UCSD-AML1 (cell line): ENCODE measurements around the gene CCT8L2.
"Not testable (repeated sequence)": the region's sequence is repeated elsewhere in the genome, so short reads cannot be mapped to it uniquely, and the experiment has no call there.

Source experiments
- DNase-seq: peaks from one replicate; lab custom pipeline; 2025; ENCODE audit not compliant: unreplicated experiment; lab: John Stamatoyannopoulos, UW

Gene CCT8L2

DNA sequence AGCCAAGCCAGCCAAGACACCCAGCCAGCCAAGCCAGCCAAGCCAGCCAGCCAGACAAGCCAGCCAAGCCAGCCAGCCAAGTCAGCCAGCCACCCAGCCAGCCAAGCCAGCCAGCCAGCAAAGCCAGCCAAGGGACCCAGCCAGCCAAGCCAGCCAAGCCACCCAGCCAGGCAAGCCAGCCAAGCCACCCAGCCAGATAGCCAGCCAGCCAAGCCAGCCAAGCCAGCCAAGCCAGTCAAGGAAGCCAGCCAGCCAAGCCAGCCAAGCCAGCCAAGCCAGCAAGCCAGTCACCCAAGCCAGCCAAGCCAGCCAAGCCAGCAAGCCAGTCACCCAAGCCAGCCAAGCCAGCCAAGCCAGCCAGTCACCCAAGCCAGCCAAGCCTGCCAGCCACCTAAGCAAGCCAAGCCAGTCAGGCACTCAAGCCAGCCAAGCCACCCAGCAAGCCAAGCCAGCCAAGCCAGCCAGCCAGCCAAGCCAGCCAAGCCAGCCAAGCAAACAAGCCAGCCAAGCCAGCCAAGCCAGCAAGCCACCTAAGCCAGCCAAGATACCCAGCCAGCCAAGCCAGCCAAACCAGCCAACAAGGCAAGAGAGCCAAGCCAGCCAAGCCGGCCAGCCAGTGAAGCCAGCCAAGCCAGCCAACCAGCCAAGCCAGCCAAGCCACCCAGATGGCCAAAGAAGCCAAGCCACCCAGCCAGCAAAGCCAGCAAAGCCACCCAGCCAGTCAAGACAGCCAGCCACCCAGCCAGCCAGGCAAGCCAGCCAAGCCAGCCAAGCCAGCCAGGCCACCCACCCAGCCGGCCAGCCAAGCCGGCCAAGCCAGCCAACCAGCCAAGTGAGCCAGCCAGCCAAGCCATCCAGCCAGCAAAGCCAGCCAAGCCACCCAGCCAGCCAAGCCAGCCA is 33.3 kb downstream of the CCT8L2 start:
- no peak for DNase-seq

DNA sequence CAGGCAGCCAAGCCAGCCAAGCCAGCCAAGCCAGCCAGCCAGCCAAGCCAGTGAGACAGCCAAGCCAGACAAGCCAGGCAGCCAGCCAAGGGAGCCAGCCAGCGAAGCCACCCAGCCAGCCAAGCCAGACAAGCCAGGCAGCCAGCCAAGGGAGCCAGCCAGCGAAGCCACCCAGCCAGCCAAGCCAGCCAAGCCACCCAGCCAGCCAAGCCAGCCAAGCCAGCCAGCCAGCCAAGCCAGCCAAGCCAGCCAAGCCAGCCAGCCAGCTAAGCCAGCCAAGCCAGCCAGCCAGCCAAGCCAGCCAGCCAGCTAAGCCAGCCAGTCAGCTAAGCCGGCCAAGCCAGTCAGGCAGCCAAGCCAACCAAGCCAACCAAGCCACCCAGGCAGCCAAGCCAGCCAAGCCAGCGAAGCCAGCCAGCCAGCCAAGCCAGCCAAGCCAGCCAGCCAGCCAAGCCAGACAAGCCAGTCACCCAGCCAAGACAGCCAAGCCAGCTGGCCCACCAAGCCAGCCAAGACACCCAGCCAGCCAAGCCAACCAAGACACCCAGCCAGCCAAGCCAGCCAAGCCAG is 34.1 kb downstream of the CCT8L2 start:
- DNase-seq = not testable (repeated sequence)

DNA sequence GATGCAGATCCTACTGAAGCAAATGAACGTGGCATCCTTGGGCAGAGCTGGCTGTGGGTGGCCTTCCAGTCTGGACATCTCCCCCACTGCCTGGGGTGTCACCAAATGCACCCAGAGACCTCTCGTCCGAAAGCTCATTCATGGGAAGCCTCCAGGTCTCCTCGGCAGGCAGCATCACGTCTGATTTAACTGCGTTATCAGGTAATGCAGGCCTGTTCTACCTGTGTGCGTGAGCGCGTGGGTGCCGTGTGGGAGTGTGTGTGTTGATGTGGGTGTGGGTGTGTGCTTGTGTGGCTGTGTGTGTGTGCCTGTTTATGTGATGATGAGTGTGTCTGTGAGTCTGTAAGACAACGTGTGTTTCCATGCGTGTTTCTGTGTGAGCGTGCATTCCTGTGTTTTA is 35.1 kb downstream of the CCT8L2 start:
- not testable (repeated sequence) for DNase-seq

DNA sequence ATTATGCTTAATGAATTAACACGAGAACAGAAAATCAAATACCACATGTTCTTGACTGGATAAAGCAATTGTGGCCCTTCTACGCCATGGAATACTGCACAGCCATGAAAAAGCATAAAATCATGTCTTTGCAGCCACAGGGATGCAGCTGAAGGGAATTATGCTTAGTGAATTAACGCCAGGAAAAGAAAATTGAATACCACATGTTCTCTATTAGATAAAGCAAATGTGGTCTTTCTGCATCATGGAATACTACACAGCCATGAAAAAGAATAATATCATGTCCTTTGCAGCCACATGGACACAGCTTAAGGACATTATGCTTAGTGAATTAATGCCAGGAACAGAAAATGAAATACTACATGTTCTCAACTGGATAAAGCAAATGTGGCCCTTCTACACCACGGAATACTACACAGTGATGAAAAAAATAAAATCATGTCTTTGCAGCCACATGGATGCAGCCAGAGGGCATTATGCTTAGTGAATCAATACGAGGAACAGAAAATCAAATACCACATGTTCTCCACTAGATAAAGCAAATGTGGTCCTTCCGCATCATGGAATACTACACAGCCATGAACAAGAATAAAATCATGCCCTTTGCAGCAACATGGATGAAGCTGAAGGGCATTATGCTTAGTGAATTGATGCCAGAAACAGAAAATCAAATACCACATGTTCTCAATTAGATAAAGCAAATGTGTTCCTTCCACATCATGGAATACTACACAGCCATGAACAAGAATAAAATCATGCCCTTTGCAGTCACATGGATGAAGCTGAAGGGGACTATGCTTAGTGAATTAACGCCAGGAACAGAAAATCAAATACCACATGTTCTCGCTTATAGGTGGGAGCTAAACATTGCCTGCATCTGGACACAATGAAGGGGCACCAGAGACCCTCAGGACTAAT is 37.3 kb downstream of the CCT8L2 start:
- not testable (repeated sequence) for DNase-seq

DNA sequence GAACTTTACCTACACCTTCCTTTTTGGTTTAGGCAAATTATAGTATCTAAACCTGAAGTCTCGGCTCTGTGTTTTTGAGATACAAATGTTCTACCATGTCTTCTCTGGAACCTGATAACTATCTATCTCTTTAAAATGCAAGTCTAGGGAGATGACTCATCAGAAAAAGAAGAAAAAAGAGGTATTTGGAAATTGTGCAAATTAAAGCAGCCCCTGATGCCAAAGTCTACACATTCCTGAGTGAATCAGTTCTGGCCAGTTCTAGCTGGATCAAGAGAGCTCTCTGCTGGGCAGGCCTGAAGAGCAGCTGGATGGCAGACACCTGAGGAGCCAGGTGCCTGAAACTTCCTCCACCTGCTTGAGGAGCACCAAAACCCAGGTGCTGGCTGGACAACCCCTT is 49.3 kb downstream of the CCT8L2 start:
- DNase-seq = not testable (repeated sequence)
